SK-N-SH treated with all-trans-retinoic acid at 6 μM for 48 hours (cell line): ENCODE results near the gene FBXW4.

Experiments
- BACH2 ChIP-seq: fragments of 250-450 bp; sonication (Bioruptor Pico); IDR thresholded peaks from 2 replicates; pipeline ENCODE4 v1.9.0; 2021; ENCODE audit warnings: mild to moderate bottlenecking, borderline replicate concordance
- ISL1 ChIP-seq: fragments of 250-450 bp; sonication (Bioruptor Pico); IDR thresholded peaks from 2 replicates; pipeline ENCODE4 v2.1.2; 2022; ENCODE audit warnings: mild to moderate bottlenecking, moderate library complexity
- RARB ChIP-seq: fragments of 250-450 bp; sonication (Bioruptor Pico); IDR thresholded peaks from 2 replicates; pipeline ENCODE4 v1.8.0; 2021; ENCODE audit warnings: mild to moderate bottlenecking, moderate library complexity
- ZC3H10 ChIP-seq: fragments of 250-450 bp; sonication (Bioruptor Pico); IDR thresholded peaks from 2 replicates; pipeline ENCODE4 v1.5.1; 2021; ENCODE audit warnings: mild to moderate bottlenecking, moderate library complexity

GRCh38 chr10:101565370-101565900 lies 129.5 kb downstream of the FBXW4 start:
- no peak for TF ChIP-seq BACH2 (CRISPR knock-in tag)
- no peak for TF ChIP-seq ZC3H10 (CRISPR knock-in tag)
- TF ChIP-seq RARB (CRISPR knock-in tag): no peak
- no peak for TF ChIP-seq ISL1
